Epidermal melanocyte (primary cell): ENCODE results near the gene NSMCE1.
"Not testable (repeated sequence)": the region's sequence is repeated elsewhere in the genome, so short reads cannot be mapped to it uniquely, and the experiment has no call there.

ENCODE experiments used
- DNase-seq: peaks from one replicate; pipeline ENCODE4 v3.0.0; 2011; ENCODE audit warnings: low spot score; ENCODE audit not compliant: insufficient read length

The NSMCE1 gene

DNA sequence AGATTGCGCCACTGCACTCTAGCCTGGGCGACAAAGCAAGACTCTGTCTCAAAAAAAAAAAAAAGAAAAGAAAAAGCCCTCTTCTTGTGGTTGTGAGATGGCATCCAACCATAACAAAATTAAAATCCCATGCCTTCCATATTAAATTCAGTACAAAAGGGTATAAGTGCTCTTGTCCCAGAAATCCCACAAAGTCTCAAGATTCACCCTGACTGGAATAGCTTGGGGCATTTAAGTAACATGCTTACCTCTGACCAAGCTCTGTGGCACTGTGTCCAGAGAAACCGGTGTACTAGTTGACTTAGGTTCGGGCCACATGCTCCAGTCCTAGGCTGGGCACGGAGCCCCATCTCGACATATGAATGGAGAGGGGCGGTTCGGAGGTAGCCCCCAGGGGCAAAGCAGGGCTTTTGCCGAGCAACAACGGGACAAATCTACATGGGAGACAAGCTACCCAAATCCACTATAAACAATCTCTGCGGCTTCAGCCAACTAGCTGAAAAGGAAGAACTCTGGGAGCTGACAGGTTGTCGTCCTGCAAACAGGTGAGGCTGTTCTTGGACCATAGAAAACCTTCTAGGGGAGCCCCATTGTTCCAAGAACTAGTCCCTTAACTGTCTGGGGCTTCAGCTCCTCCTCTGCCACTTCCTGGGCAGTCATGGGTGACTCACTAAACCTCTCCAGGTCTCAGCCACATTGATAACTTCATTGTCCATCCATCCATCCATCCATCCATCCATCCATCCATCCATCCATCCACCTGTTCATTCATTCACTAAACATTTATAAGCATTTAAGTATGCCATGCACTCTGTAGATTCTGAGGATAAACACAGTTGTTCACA, 34.9 kb upstream of the NSMCE1 start:
- DNase-seq: no peak

DNA sequence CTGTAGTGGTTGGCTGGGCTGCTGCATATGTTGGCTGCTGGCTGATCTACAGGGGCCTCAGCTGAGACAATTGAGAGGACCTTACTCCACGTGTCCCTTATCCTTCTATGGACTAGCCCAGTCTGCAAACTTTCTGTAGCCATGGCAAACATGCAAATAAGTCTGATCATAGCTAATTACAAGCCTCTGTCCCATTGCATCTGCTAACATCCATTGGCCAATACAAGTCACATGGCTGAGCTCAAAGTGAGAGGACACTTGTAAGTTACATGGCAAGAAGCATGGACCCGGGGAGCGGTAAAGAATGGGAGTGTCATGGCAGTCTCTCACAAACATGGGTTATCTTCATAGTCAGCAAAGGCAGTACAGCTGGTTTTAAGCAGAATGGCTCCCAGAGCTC, 33.6 kb upstream of the NSMCE1 start:
- DNase-seq: no peak

DNA sequence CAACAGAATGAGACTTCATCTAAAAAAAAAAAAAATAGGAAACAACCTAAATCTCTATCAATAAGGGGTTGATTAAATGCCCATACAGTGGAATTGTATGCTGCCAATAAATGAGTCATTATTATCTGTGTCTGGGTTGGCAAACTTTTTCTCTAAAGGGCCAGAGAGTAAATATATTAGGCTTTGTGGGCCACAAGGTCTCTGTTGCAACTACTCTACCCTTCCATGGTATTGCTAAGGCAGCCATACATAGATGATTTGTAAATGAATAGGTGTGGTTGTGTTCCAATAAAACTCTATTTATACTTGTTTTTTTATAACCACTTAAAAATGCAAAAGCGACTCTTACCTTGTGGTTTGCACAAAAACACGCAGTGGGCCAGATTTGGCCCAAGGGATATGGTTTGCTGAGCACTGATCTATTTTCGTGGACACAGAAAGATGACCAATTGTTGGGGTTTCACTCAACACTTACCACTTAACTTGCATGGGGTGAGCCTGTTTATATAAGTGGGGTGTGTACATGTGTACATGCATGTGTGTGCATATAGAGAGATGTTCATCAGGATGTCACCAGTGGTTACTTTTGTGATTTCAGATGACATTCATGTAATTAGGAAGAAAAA, 32.8 kb upstream of the NSMCE1 start:
- DNase-seq: no peak

GRCh38 chr16:27298132-27298531, 29.6 kb upstream of the NSMCE1 start:
- no peak for DNase-seq

GRCh38 chr16:27293343-27293742, 24.8 kb upstream of the NSMCE1 start:
- DNase-seq: no peak

DNA sequence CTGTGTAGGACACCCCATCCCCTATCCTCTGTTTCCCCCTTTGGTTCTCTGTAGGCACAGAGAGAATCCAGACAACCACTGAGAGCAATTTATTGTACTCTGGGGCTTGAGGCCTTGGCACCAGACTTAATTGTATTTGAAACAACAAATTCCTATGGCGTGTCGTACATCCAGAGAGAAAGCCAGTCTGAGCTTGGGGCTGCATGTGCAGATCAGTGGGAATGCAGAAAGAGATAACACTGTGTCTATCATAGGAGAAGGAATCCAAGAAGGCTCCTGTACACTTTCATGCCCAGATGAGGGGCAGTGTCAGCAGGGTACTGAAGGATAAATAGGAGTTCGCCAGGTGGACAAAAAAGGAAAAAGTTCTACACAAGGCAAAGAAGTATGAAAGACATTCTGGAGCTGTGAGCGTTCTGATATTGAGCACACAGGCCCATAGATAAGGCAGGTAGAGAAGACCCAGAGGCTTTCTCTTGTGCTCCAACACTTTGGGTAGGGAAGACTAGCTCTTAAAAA, 23.2 kb upstream of the NSMCE1 start:
- DNase-seq: no peak

DNA sequence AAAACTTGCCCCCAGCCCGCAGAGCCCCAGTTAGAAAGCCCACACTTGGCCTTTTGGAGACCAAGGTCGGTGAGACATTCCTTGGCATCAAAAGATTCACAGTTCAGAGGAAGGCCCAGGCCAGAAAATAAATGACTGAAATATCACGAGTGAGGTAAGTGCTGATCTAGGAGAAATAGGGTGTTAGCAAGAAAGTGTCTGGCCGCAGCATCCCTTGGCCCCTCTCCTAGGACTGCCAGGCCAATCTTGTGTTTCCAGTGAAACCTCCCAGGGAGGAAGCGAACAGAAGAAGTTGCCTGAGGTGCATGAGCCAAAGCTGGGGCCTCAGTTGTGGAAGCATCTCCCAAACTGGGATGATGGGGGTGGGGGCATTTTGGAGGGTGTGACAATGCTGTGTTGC, 22.5 kb upstream of the NSMCE1 start:
- no peak for DNase-seq

DNA sequence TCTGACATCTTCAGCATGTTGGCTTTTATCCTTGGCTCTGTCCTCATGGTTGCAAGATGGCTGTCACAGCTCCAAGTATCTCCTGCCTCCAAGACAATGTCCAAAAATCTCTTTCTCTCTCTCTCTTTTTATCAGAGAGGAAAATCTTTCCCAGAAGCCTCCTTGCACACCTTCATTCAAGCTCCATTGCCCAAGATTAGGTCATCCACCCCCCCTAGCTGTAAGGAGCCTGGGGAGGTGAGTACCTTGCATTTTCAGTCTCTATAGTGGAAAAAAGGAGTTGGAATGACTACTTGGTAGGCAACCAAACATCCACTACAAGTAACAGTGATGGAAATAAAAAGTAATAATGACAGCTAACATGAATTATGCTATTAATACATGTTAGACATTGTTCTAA, 22.0 kb upstream of the NSMCE1 start:
- DNase-seq: no peak

DNA sequence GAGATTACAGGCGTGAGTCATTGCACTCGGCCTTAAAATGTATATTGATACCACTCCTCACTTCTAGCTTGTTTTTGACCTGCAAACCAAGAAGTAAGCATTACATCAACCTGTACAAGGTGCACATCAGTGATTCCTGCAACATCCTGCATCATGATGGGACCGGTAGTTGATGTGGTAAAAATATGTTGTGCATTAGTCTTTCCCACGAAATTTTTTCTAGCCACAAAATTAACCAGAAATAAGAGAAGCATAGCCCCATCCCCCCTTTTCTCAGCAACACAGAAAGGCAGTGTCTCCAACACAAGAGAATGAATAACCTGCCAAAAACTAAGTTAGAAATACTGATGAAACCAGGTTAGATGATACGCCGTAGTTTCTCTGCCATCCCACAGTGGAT, 21.1 kb upstream of the NSMCE1 start:
- DNase-seq: no peak

DNA sequence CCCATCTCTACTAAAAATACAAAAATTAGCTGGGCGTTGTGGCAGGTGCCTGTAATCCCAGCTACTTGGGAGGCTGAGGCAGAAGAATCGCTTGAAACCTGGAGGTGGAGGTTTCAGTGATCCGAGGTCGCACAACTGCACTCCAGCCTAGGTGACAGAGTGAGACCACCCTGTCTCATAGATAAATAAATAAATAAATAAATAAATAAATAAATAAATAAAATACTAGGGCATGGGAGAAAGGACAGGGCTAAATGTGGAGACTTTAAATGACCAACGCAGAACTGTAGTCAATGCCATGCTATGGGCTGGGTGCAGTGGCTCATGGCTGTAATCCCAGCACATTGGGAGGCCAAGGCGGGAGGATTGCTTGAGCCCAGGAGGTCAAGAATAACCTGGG, 19.7 kb upstream of the NSMCE1 start:
- DNase-seq: not testable (repeated sequence)

GRCh38 chr16:27287887-27288286, 19.3 kb upstream of the NSMCE1 start:
- DNase-seq: no peak

- DNase-seq: no peak
Measured at GRCh38 chr16:27287051-27287811, 18.7 kb upstream of the NSMCE1 start.

- DNase-seq: peak; percentile 54
Measured at GRCh38 chr16:27286451-27286850, 17.9 kb upstream of the NSMCE1 start.

GRCh38 chr16:27285676-27286196, 17.2 kb upstream of the NSMCE1 start:
- DNase-seq: no peak

GRCh38 chr16:27284865-27285675, 16.5 kb upstream of the NSMCE1 start:
- DNase-seq: no peak

- no peak for DNase-seq
Measured at GRCh38 chr16:27281243-27281642, 12.7 kb upstream of the NSMCE1 start.

GRCh38 chr16:27275394-27275793, 6.8 kb upstream of the NSMCE1 start:
- no peak for DNase-seq

DNA sequence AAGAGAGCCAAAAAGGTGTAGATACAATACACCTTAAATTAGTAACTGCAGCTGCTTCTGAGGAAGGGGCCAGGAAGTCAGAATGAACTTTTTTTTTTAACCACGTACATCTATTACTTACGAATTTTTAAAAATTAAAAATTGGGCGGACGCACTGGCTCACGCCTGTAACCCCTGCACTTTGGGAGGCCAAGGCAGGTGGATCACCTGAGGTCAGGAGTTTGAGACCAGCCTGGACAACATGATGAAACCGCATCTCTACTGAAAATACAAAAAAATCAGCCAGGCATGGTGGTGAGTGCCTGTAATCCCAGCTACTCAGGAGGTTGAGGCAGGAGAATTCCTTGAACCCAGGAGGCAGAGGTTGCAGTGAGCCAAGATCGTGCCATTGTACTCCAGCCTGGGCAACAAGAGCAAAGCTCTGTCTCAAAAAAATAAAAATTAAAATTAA, 5.9 kb upstream of the NSMCE1 start:
- not testable (repeated sequence) for DNase-seq

DNA sequence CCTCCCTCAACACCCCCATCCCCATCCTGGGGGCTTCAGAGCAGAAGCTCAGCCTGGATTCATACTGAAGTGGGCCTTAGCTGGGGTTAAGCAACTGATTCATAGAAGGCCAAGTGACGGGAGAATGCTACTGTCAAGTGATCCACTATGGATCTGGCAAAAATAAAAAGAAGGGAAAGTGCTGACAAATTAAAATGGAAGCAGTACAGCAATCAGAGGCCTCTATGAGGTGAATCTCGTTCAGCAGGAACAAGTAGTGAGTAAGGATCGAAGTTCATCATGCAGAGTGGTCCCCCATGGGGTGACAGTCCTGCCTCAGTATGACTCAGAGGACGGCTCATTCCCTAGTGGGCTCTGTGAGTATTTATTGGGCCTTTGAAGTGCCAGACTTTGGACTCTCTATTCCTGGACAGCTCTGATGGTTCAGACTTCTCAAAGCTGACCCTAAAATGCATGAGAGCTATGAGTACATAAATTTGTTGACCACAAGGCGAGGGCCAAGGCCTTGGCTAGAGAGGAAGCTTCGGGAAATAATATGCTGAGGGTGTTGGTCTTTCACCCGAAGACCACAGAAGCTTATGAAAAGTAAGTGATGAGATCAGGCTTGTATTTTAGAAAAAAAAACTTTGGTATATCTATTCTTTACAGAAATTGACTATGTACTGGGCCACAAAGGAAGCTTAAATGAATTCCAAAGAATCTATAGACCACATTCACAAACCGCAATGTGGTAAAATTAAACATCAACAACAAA, 5.3 kb upstream of the NSMCE1 start:
- DNase-seq: no peak

GRCh38 chr16:27273330-27273669, 4.7 kb upstream of the NSMCE1 start:
- no peak for DNase-seq
